Gastroesophageal sphincter (tissue), 4 donors: ENCODE measurements around the gene NFIX. TPM values are rescaled to one million over a fixed set of nuclear protein-coding genes. Genes with fewer than 3 reads are reported as not detected.

Source experiments
- ATAC-seq: fragments of 150-250 bp; one replicate; pipeline ENCODE4 v1.9.1; 2016; ENCODE audit warnings: mild to moderate bottlenecking, moderate library complexity
- H3K27ac ChIP-seq, 4 donors: fragments of 200-600 bp; sonication (generic) in 3 of 4; 1 replicate in 3 of 4; 2 replicates in 1 of 4; pipeline ENCODE4 v1.5.1; 2016 to 2019
- H3K27me3 ChIP-seq: fragments of 200-600 bp; sonication (generic); one replicate; pipeline ENCODE4 v1.5.1; 2019
- H3K36me3 ChIP-seq, 2 donors: fragments of 200-600 bp; sonication (generic); one replicate each; pipeline ENCODE4 v1.5.1; 2019; ENCODE audit warnings: control low read depth in 1 of 2
- H3K4me1 ChIP-seq, 3 donors: fragments of 200-600 bp; sonication (generic); 1 replicate in 2 of 3; 2 replicates in 1 of 3; pipeline ENCODE4 v1.5.1; 2016 to 2019; ENCODE audit warnings: control low read depth in 2 of 3
- H3K4me3 ChIP-seq, 2 donors: fragments of 200-600 bp; sonication (generic); one replicate each; pipeline ENCODE4 v1.5.1; 2019; ENCODE audit warnings: mild to moderate bottlenecking in 1 of 2, moderate library complexity in 1 of 2
- H3K9me3 ChIP-seq, 3 donors: fragments of 200-600 bp; sonication (generic); one replicate each; pipeline ENCODE4 v1.5.1; 2017 to 2019; ENCODE audit warnings: control low read depth in 2 of 3
- CTCF ChIP-seq, 4 experiments: fragments of 200-600 bp in 2 of 4; fragments of 450-650 bp in 2 of 4; sonication (generic) in 1 of 4; IDR thresholded peaks; one replicate each; pipeline ENCODE4 v1.5.1; 2017 to 2019; ENCODE audit warnings: antibody characterized with exemption in 4 of 4, mild to moderate bottlenecking in 2 of 4, moderate library complexity in 2 of 4
- EP300 ChIP-seq: sonication (generic); formaldehyde crosslinking; IDR thresholded peaks from one replicate; pipeline ENCODE4 v1.6.1; 2017; ENCODE audit warnings: antibody characterized with exemption, mild to moderate bottlenecking
- POLR2A ChIP-seq, 2 donors: fragments of 450-650 bp; IDR thresholded peaks; one replicate each; pipeline ENCODE4 v1.6.1; 2017; ENCODE audit warnings: antibody characterized with exemption in 2 of 2, mild to moderate bottlenecking in 2 of 2, moderate library complexity in 1 of 2
- POLR2AphosphoS5 ChIP-seq: sonication (generic); formaldehyde crosslinking; IDR thresholded peaks from one replicate; pipeline ENCODE4 v1.6.1; 2017; ENCODE audit warnings: antibody characterized with exemption
- WGBS, 2 donors: methylation state at CpG; one replicate each; pipeline ENCODE4 v1.1.5; 2018; ENCODE audit warnings: low coverage in 1 of 2; 5-methylcytosine and 5-hydroxymethylcytosine counted together
- total RNA-seq, 4 donors: library from RNA; depleted of rRNA; stranded (reverse); fragments of >200 nt; gene quantifications; one replicate each; pipeline ENCODE4 v1.1.0, GENCODE V29; 2016

Gene NFIX
- total RNA-seq, 4 donors from 2014 or later = 44.7 to 145 (median 72.4) TPM

- ATAC-seq = no peak
- Histone ChIP-seq H3K4me1 (peaks cover 0 to 98% (median 31%) of the 10 kb centered on the region in 3 donors), H3K36me3 (peaks cover 0 to 21% of the 10 kb centered on the region in 2 donors), H3K9me3 (no peaks in the 10 kb centered on the region), H3K27me3 (peaks cover 10% of the 10 kb centered on the region), H3K27ac (peak overlapping the region; percentile 16 to 89 (median 82)), H3K4me3 (peak overlapping the region; percentile 10 to 49)
- WGBS, 2 donors = 39% methylated on average over 21 of the region's 69 CpGs; no CpG with 5 or more reads in 1 of the 2 donors
- TF ChIP-seq CTCF (IDR thresholded peaks at IDR 0.05) (no peak), EP300 (no peak), POLR2AphosphoS5 (no peak), POLR2A (IDR thresholded peaks at IDR 0.05) (no peak)
Observed at GRCh38 chr19:13097463-13098258, 102.4 kb downstream of the NFIX start.

- H3K4me3 ChIP-seq = peak overlapping the region; percentile 14 to 49
- peaks cover 0 to 21% of the 10 kb centered on the region in 2 donors for H3K36me3 ChIP-seq
- H3K27me3 ChIP-seq = peaks cover 13% of the 10 kb centered on the region
- WGBS, 2 donors = 5 to 15% methylated on average over 5 to 21 of the region's 58 CpGs
- peak overlapping the region; percentile 66 to 89 (median 82) for H3K27ac ChIP-seq
- peaks cover 0 to 98% (median 38%) of the 10 kb centered on the region in 3 donors for H3K4me1 ChIP-seq
- no peaks in the 10 kb centered on the region for H3K9me3 ChIP-seq
- ATAC-seq = peak; percentile 14
- TF ChIP-seq POLR2A (IDR thresholded peaks at IDR 0.05) (no peak), EP300 (no peak), CTCF (IDR thresholded peaks at IDR 0.05) (no peak), POLR2AphosphoS5 (no peak)
Observed at GRCh38 chr19:13098277-13099072, 103.2 kb downstream of the NFIX start.

- Histone ChIP-seq H3K4me3 (peak overlapping the region; percentile 14 to 49), H3K27me3 (peaks cover 13% of the 10 kb centered on the region), H3K9me3 (no peaks in the 10 kb centered on the region), H3K4me1 (peaks cover 0 to 98% (median 33%) of the 10 kb centered on the region in 3 donors), H3K36me3 (peaks cover 0 to 19% of the 10 kb centered on the region in 2 donors), H3K27ac (peak overlapping the region; percentile 66 to 89 (median 82))
- whole genome bisulfite sequencing, 2 donors = 27% methylated on average over 5 of the region's 77 CpGs; no CpG with 5 or more reads in 1 of the 2 donors
- peak; percentile 27 for ATAC-seq
- no peak for TF ChIP-seq CTCF (IDR thresholded peaks at IDR 0.05)
- TF ChIP-seq EP300 = no peak
- TF ChIP-seq POLR2A (IDR thresholded peaks at IDR 0.05) = peak in 1 of 2 donors; percentile 27
- TF ChIP-seq POLR2AphosphoS5 = peak; percentile 37
Observed at GRCh38 chr19:13099073-13099999, 104.1 kb downstream of the NFIX start.

GRCh38 chr19:13100031-13100588 lies 104.8 kb downstream of the NFIX start:
- H3K4me1 ChIP-seq = peaks cover 0 to 96% (median 25%) of the 10 kb centered on the region in 3 donors
- TF ChIP-seq CTCF (IDR thresholded peaks at IDR 0.05) = no peak
- TF ChIP-seq POLR2A (IDR thresholded peaks at IDR 0.05) = no peak
- no peak for TF ChIP-seq POLR2AphosphoS5
- TF ChIP-seq EP300 = no peak
- no peaks in the 10 kb centered on the region for H3K9me3 ChIP-seq
- H3K27me3 ChIP-seq = peaks cover 13% of the 10 kb centered on the region
- peaks cover 0 to 12% of the 10 kb centered on the region in 2 donors for H3K36me3 ChIP-seq
- 70% methylated on average over 2 of the region's 12 CpGs; no CpG with 5 or more reads in 1 of the 2 donors for WGBS, 2 donors
- ATAC-seq = no peak
- H3K4me3 ChIP-seq = peak overlapping the region in 1 of 2 donors; percentile 52
- peak overlapping the region; percentile 66 to 89 (median 82) for H3K27ac ChIP-seq
